Activated CD8-positive, alpha-beta memory T cell treated with anti-CD3 and anti-CD28 coated beads, Interleukin-2, amount 50 U/mL, for 24 hours (primary cell): ENCODE data around the gene ASIC1.

Experiments
- DNase-seq: peaks from one replicate; pipeline ENCODE4 v3.0.0-alpha.2; 2020; ENCODE audit errors: extremely low read depth

ASIC1 gene

GRCh38 chr12:50107416-50108268 lies 50.2 kb downstream of the ASIC1 start:
- no peak for DNase-seq

DNA sequence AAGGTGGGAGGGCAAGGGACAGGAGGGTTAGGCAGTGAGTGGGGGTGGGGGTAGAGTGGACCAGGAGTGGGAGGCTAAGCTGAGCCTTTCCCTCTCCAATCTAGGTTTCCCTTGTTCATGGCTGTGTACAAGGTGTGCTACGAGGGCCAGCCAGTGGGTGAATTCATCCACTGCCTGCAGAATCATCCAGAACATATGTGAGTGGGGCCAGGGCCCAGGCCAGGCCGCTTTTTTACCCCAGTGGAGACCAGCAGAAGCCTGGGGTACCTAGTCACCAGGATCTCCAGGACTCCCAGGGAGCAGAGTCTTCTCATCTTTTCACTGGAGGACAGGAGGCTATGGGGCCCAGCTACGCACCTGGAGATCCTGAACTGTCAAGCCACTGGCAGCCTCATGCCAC lies 51.9 kb downstream of the ASIC1 start:
- no peak for DNase-seq

DNA sequence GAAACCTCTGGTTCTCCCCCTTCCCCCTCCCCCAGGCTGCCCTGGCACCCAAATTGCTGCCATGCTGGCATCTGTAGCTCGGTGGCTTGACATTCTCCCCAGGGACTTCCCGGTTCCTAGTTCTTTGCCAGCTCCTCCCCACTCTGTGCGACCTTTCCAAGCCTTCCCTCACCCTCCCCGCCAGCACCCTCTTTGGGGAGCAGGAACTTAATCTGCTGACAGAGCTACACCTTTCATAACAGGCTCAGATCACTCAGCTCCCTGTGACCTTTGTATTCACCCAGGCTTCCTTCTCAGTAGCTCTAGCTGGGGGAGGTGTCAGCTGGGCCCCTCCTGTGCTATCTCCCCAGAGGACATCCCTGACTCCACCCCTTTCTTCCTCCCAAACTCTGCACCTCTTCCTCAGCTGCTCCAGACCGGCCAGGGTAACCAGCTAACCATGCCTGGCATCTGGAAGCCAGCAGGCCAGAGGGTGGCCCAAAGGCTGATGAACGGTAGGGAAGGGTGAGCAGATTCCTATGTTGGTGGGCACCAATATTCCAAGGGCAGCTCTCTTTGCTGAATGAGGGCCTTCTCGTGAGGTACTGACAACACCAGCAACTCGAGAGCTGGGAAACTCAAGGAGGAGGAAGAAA lies 52.8 kb downstream of the ASIC1 start:
- no peak for DNase-seq

- DNase-seq: no peak
Measured at GRCh38 chr12:50110762-50111351, 53.5 kb downstream of the ASIC1 start.

DNA sequence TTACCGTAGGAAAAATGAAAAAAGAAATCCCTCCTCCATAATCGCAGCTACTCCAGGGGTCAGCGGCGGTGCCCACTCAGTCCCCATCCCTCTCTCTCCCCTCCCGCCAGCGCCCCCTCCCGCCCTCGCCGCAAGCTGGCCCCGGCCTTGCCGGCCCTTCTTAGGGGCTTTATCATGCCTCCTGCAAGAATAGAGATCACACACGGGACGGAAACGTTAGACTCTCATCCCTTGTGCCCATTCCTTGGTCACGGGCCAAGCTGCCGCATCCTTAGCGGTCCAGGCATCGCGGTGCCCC lies 53.9 kb downstream of the ASIC1 start:
- no peak for DNase-seq

GRCh38 chr12:50111693-50112455 lies 54.5 kb downstream of the ASIC1 start, which contains the start of gene COX14:
TSS of gene COX14 (plus strand) at chr12:50112236. CDS start at chr12:50120044, 7,808 bp downstream.
- DNase-seq: peak; percentile 99

- DNase-seq: peak; percentile 6
Measured at GRCh38 chr12:50112456-50113218, 55.2 kb downstream of the ASIC1 start.

DNA sequence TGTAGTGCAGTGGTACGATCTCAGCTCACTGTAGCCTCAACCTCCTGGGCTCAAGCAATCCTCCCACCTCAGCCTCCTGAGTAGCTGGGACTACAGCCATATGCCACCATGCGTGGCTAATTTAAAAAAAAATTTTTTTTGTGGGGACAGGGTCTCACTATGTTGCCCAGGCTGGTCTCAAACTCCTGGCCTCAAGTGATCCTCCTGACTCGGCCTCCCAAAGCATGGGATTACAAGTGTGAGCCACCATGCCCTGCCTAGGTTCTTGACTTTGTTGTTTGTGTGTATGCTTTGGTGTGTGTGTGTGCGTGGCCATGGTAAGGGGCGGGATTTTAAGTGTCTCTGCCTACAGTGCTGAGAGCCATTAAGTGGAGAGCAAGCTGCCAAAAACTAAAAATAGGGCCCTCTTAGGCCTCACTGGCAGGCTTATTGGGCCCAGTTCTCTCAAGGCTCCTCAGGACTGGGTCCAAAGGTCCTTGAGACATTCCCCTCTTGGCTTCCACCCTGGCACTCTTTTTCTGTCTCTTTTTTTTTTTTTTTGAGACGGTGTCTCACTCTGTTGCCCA lies 59.7 kb downstream of the ASIC1 start:
- DNase-seq: no peak

GRCh38 chr12:50119387-50119786 lies 62.0 kb downstream of the ASIC1 start:
- no peak for DNase-seq

GRCh38 chr12:50120521-50120920 lies 63.1 kb downstream of the ASIC1 start:
- no peak for DNase-seq

GRCh38 chr12:50120953-50121352 lies 63.6 kb downstream of the ASIC1 start:
- no peak for DNase-seq

- no peak for DNase-seq
Measured at GRCh38 chr12:50121641-50122040, 64.2 kb downstream of the ASIC1 start.

GRCh38 chr12:50123203-50123602 lies 65.8 kb downstream of the ASIC1 start:
- no peak for DNase-seq

GRCh38 chr12:50127546-50127945 lies 70.2 kb downstream of the ASIC1 start:
- no peak for DNase-seq

GRCh38 chr12:50129290-50129689 lies 71.9 kb downstream of the ASIC1 start:
- no peak for DNase-seq

DNA sequence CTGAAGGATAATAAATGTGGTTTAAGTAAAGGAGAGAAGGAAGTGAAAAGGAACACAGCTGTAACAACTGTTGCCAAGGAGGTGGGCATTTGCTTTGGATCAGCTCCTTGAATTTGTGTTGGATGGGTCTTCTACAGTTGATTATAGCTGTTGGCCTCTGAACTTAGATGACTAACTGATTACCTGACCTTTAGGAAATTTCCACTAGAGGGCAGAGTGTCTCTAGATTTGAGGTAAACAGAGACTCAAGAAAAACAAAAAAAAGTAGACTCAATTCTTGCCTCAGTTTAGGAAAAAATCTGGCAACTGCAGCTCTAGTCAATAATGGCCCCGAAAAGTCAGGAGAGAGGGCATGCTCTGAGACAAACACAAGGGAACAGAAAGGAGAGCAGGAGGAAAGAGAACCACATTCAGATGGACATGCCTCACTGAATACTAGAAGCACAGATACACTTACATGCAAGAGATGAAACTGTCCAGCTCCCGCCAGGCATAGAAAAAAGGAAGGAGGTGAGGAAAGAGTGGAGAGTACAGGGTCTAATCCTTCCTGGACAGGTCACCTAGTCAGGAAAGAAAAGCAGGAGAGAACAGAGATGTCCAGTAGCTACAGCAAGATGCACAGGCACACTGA lies 75.2 kb downstream of the ASIC1 start:
- DNase-seq: no peak
